ENCODE measurements around the gene MLLT3. TPM values are rescaled to one million over a fixed set of nuclear protein-coding genes. Genes with fewer than 3 reads are reported as not detected.

Gene MLLT3
- total and polyA plus RNA-seq, 2 donors (not counting 3 experiments of a cell fraction or from before 2014, with no cell fraction given): 6.1 to 10.0 TPM

DNA sequence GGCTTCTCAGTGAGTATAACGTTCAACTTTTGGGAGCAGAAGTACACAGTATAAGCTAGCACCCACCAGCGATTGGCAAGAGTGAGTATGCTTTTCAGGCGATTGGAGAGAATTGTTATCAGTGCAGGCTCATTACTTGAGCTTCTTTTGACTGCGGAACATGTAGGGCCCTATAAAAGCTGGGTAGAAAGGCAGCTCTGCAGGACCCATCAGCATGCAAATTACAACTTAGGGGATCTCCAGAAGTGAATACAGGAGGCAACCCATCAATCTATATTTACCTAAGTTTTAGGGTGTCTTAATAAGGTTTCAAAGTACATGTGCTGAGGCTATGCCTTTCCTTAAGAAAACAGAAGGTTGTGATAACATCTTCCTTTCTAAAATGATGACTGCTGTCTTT lies 225.0 kb downstream of the MLLT3 start:
- TF ChIP-seq GATA2 (IDR thresholded peaks at IDR 0.05; ENCODE audit: insufficient read depth, insufficient read length, low read depth, low read length) (no peak), FOS (IDR thresholded peaks at IDR 0.05; ENCODE audit: borderline replicate concordance, insufficient read depth, low read length) (no peak), MYC (IDR thresholded peaks at IDR 0.05; ENCODE audit: low read depth, low read length) (no peak), POLR2A (IDR thresholded peaks at IDR 0.05; ENCODE audit: low read depth, low read length) (no peak), POLR2AphosphoS5 (IDR thresholded peaks at IDR 0.05; ENCODE audit: insufficient read depth, low read depth, low read length) (no peak), CTCF (IDR thresholded peaks at IDR 0.05; ENCODE audit: extremely low read depth in 1 of 2, insufficient read depth in 1 of 2, low read depth in 1 of 2, low read length in 2 of 2) (no peak), EZH2 (IDR thresholded peaks at IDR 0.05; ENCODE audit: borderline replicate concordance, low read depth, low read length, severe bottlenecking) (no peak), JUN (IDR thresholded peaks at IDR 0.05; ENCODE audit: borderline replicate concordance, insufficient read depth, insufficient read length, low read depth) (no peak)
- TF ChIP-seq, protein P1, sequence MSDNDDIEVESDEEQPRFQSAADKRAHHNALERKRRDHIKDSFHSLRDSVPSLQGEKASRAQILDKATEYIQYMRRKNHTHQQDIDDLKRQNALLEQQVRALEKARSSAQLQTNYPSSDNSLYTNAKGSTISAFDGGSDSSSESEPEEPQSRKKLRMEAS (IDR thresholded peaks at IDR 0.05; ENCODE audit: insufficient read depth, insufficient read length): no peak
- H3K4me2 ChIP-seq (ENCODE audit: insufficient read depth, low read length): no peak overlapping the region
- H3K9me3 ChIP-seq (replicated peaks; ENCODE audit: control insufficient read depth, insufficient read depth, low read length): no peaks in the 10 kb centered on the region
- H2AFZ ChIP-seq (ENCODE audit: low read depth, low read length): no peak overlapping the region
- H3K27ac ChIP-seq (ENCODE audit: insufficient read depth, low read depth, low read length): no peak overlapping the region
- dilution Hi-C loops (cut with MboI; ENCODE audit: extremely low pct_ligation_motif_present, low sequenced_read_pairs): no loop called here
- no peaks in the 10 kb centered on the region for H3K79me2 ChIP-seq (ENCODE audit: control insufficient read depth, insufficient read depth, low read length)
- FAIRE-seq (no peak), DNase-seq (ENCODE audit: low read depth, low spot score) (no peak)
- no peak overlapping the region for H3K9ac ChIP-seq (replicated peaks; ENCODE audit: extremely low read depth, insufficient read depth, low read length)
- H3K4me1 ChIP-seq (ENCODE audit: control insufficient read depth, extremely low read depth, insufficient read depth, low read length): peaks cover 3% of the 10 kb centered on the region
- H4K20me1 ChIP-seq (replicated peaks; ENCODE audit: control insufficient read depth, extremely low read depth, insufficient read depth, low read length): no peaks in the 10 kb centered on the region
- ChIA-PET CTCF (interaction anchor here (0.6 to 1.3 kb wide), 2 partner anchors 13 to 15 kb away, joined by 3 read pairs; no protein-coding TSS in a partner anchor), POLR2A (no interaction called here)
- no peaks in the 10 kb centered on the region for H3K9me1 ChIP-seq (replicated peaks; ENCODE audit: control insufficient read depth, extremely low read depth, insufficient read depth, low read length)
- intact Hi-C loops (cut with micrococcal nuclease): no loop called here
- BruUV-seq (replicated peaks): no TSS peak
- no peaks in the 10 kb centered on the region for H3K36me3 ChIP-seq (ENCODE audit: control insufficient read depth in 2 of 2, extremely low read depth in 1 of 2, insufficient read depth in 2 of 2, low read length in 2 of 2)
- no peaks in the 10 kb centered on the region for H3K27me3 ChIP-seq (ENCODE audit: control insufficient read depth in 2 of 2, insufficient read depth in 2 of 2, low read length in 2 of 2)
- no peak overlapping the region for H3K4me3 ChIP-seq (replicated peaks in 1 of 3; ENCODE audit: insufficient read depth in 1 of 3, low read depth in 1 of 3, low read length in 3 of 3)

All from endothelial cell of umbilical vein (primary cell).